B cell (primary cell): ENCODE data around the gene JCAD. TPM values are rescaled to one million over a fixed set of nuclear protein-coding genes. Genes with fewer than 3 reads are reported as not detected.

ENCODE experiments used
- ATAC-seq: fragments of 200-7000 bp; cut with Tn5 transposase; one replicate; pipeline ENCODE4 v1.10.0; 2021; ENCODE audit warnings: low read depth, mild to moderate bottlenecking, moderate number of reproducible peaks, moderate library complexity
- CTCF ChIA-PET: fragments of 350-600 bp; sonication (Branson Sonifier 250); formaldehyde crosslinking; loops from one replicate; lab custom pipeline; 2021; ENCODE audit warnings: antibody characterized with exemption, inconsistent platforms; lab: Charles Lee
- POLR2A ChIA-PET: fragments of 350-600 bp; sonication (Branson Sonifier 250); formaldehyde crosslinking; loops from one replicate; lab custom pipeline; 2021; ENCODE audit warnings: antibody characterized with exemption; lab: Charles Lee
- DNase-seq: peaks from one replicate; pipeline ENCODE4 v3.0.0; 2013
- H2AFZ ChIP-seq: 2 replicates; pipeline ENCODE4 v1.6.1; 2012; ENCODE audit warnings: mild to moderate bottlenecking, low read depth, low read length; ENCODE audit not compliant: insufficient read depth, poor library complexity, severe bottlenecking
- H3K27ac ChIP-seq, 2 donors: 1 replicate in 1 of 2; 2 replicates in 1 of 2; pipeline ENCODE4 v1.5.1; 2012 to 2013; ENCODE audit warnings: low read length in 2 of 2, mild to moderate bottlenecking in 2 of 2, moderate library complexity in 1 of 2
- H3K27me3 ChIP-seq, 4 experiments: fragments of 200-600 bp in 1 of 4; sonication (generic) in 1 of 4; replicated peaks in 1 of 4; 1 replicate in 2 of 4; 2 replicates in 2 of 4; pipeline versions ENCODE4 v1.6.1 to v1.7.0; 2013 to 2016; ENCODE audit warnings: low read length in 3 of 4, mild to moderate bottlenecking in 2 of 4, mixed read lengths in 1 of 4, moderate library complexity in 1 of 4; ENCODE audit not compliant: insufficient read depth in 4 of 4, control insufficient read depth in 3 of 4; ENCODE audit errors: control extremely low read depth in 1 of 4
- H3K36me3 ChIP-seq, 2 experiments: replicated peaks in 1 of 2; 1 replicate in 1 of 2; 2 replicates in 1 of 2; pipeline versions ENCODE4 v1.6.1 to v1.7.1; 2013; ENCODE audit warnings: low read length in 1 of 2; ENCODE audit not compliant: insufficient read depth in 2 of 2, control insufficient read depth in 1 of 2; ENCODE audit errors: control extremely low read depth in 1 of 2, extremely low read depth in 1 of 2
- H3K4me1 ChIP-seq, 2 donors: fragments of 200-600 bp in 1 of 2; sonication (generic) in 1 of 2; 1 replicate in 1 of 2; 2 replicates in 1 of 2; pipeline versions ENCODE4 v1.5.1 to v1.6.1; 2013 to 2017; ENCODE audit warnings: low read length in 2 of 2; ENCODE audit not compliant: control insufficient read depth in 2 of 2, insufficient read depth in 2 of 2
- H3K4me2 ChIP-seq: replicated peaks from 2 replicates; pipeline ENCODE3; 2012; ENCODE audit warnings: mild to moderate bottlenecking, low read depth, low read length; ENCODE audit not compliant: poor library complexity, severe bottlenecking
- H3K4me3 ChIP-seq, 5 experiments: fragments of 200-600 bp in 1 of 5; sonication (generic) in 1 of 5; 1 replicate in 3 of 5; 2 replicates in 2 of 5; pipeline versions ENCODE4 v1.5.1 to v1.7.0; 2011 to 2016; ENCODE audit warnings: low read length in 4 of 5, mild to moderate bottlenecking in 4 of 5, low read depth in 2 of 5, control low read depth in 1 of 5, moderate library complexity in 1 of 5; ENCODE audit not compliant: insufficient read depth in 1 of 5; ENCODE audit errors: control extremely low read depth in 1 of 5, extremely low read depth in 1 of 5
- H3K79me2 ChIP-seq: fragments of 200-600 bp; sonication (generic); one replicate; pipeline ENCODE4 v1.6.0; 2016; ENCODE audit warnings: low read length; ENCODE audit not compliant: control insufficient read depth, insufficient read depth
- H3K9ac ChIP-seq: fragments of 200-600 bp; sonication (generic); 2 replicates; pipeline ENCODE4 v1.6.1; 2017; ENCODE audit warnings: mild to moderate bottlenecking, low read length, moderate library complexity
- H3K9me3 ChIP-seq, 3 donors: one replicate each; pipeline versions ENCODE4 v1.6.1 to v1.7.1; 2013; ENCODE audit warnings: low read length in 2 of 3; ENCODE audit not compliant: control insufficient read depth in 2 of 3, insufficient read depth in 1 of 3; ENCODE audit errors: control extremely low read depth in 1 of 3
- H4K20me1 ChIP-seq: 2 replicates; pipeline ENCODE4 v1.6.0; 2012; ENCODE audit warnings: mild to moderate bottlenecking, low read length; ENCODE audit not compliant: insufficient read depth, control insufficient read depth, poor library complexity, severe bottlenecking
- H3K27ac Mint-ChIP-seq: one replicate; pipeline ENCODE4 v1.8.0; 2021; ENCODE audit warnings: mixed read lengths
- H3K27me3 Mint-ChIP-seq: one replicate; pipeline ENCODE4 v1.8.0; 2021; ENCODE audit warnings: mixed read lengths
- H3K4me1 Mint-ChIP-seq: one replicate; pipeline ENCODE4 v1.8.0; 2021; ENCODE audit warnings: mixed read lengths
- H3K4me3 Mint-ChIP-seq: one replicate; pipeline ENCODE4 v1.8.0; 2021; ENCODE audit warnings: mixed read lengths
- H3K9me3 Mint-ChIP-seq: one replicate; pipeline ENCODE4 v1.8.0; 2022; ENCODE audit warnings: mixed read lengths; ENCODE audit not compliant: insufficient read depth
- EZH2 ChIP-seq: IDR thresholded peaks from 2 replicates; pipeline ENCODE4 v1.6.1; 2012; ENCODE audit warnings: borderline replicate concordance, low read depth, mild to moderate bottlenecking, moderate library complexity, low read length; ENCODE audit not compliant: insufficient read depth, poor library complexity, severe bottlenecking
- WGBS: methylation state at CpG from one replicate; pipeline ENCODE4 v1.1.5; 2013; ENCODE audit warnings: missing lambda C conversion rate; ENCODE audit not compliant: insufficient coverage; 5-methylcytosine and 5-hydroxymethylcytosine counted together
- intact Hi-C: fragments of 100-400 bp; cut with micrococcal nuclease; formaldehyde crosslinking; loops from one replicate; pipeline ENCODE4 v1.10.0; 2022
- polyA plus RNA-seq: library from polyadenylated mRNA; depleted of rRNA; stranded (reverse); fragments of >200 nt; gene quantifications from 2 replicates; pipeline ENCODE4 v1.2.3, GENCODE V29; 2012
- total RNA-seq, 2 donors: library from RNA; stranded (reverse); fragments of 120-200 nt in 1 of 2; gene quantifications; 1 replicate in 1 of 2; 2 replicates in 1 of 2; pipeline versions ENCODE4 v1.2.3 to v1.2.4, GENCODE V29; 2013 to 2022
- TF ChIP-seq, protein P1 (sequence below): fragments of 200-600 bp; IDR thresholded peaks from one replicate; pipeline ENCODE4 v1.8.0; 2022; ENCODE audit warnings: antibody characterized with exemption, mild to moderate bottlenecking

The JCAD gene
- total and polyA plus RNA-seq, 2 donors (not counting 1 experiment from before 2014, with no cell fraction given): 0.37 TPM; not detected in 1

DNA sequence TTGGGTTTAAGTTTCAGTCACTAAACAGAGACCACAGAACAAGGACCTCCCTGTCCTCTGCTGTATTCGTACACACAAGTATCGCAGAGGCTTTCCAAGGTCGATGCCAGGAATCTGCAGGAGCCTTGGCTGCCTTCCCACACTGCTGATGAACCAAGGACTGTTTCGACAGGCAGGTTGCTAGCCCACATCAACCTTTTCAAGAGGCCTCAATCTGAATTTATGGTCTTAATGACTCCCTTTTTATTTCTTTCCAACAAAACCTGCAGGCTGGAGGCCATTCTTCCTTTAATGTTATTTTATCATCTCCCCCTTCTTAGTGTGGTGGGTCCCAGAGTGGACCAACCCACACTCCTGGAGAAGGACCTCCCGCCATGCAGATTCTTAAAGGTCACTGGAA lies 45.6 kb downstream of the JCAD start:
- ATAC-seq (no peak), DNase-seq (no peak)
- Histone ChIP-seq H2AFZ (no peak overlapping the region), H3K27ac (no peak overlapping the region), H3K36me3 (no peaks in the 10 kb centered on the region), H3K9ac (no peak overlapping the region), H3K79me2 (no peaks in the 10 kb centered on the region), H3K9me3 (no peaks in the 10 kb centered on the region), H3K4me1 (no peaks in the 10 kb centered on the region), H3K4me3 (no peak overlapping the region), H3K27me3 (peaks cover 0 to 10% (median 4%) of the 10 kb centered on the region in 4 experiments), H4K20me1 (no peaks in the 10 kb centered on the region), H3K4me2 (no peak overlapping the region)
- ChIA-PET CTCF (interaction anchor here (1.6 kb wide), 1 partner anchor 13 kb away, joined by 3 read pairs; no protein-coding TSS in a partner anchor), POLR2A (no interaction called here)
- Mint-ChIP-seq H3K4me1 (no peaks in the 10 kb centered on the region), H3K9me3 (no peaks in the 10 kb centered on the region), H3K27ac (no peak overlapping the region), H3K4me3 (no peak overlapping the region), H3K27me3 (peaks cover 21% of the 10 kb centered on the region)
- intact Hi-C loops: no loop called here
- 88% methylated on average over 4 of the region's 5 CpGs for WGBS
- TF ChIP-seq, protein P1, sequence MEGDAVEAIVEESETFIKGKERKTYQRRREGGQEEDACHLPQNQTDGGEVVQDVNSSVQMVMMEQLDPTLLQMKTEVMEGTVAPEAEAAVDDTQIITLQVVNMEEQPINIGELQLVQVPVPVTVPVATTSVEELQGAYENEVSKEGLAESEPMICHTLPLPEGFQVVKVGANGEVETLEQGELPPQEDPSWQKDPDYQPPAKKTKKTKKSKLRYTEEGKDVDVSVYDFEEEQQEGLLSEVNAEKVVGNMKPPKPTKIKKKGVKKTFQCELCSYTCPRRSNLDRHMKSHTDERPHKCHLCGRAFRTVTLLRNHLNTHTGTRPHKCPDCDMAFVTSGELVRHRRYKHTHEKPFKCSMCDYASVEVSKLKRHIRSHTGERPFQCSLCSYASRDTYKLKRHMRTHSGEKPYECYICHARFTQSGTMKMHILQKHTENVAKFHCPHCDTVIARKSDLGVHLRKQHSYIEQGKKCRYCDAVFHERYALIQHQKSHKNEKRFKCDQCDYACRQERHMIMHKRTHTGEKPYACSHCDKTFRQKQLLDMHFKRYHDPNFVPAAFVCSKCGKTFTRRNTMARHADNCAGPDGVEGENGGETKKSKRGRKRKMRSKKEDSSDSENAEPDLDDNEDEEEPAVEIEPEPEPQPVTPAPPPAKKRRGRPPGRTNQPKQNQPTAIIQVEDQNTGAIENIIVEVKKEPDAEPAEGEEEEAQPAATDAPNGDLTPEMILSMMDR: no peak
- no peak for TF ChIP-seq EZH2

DNA sequence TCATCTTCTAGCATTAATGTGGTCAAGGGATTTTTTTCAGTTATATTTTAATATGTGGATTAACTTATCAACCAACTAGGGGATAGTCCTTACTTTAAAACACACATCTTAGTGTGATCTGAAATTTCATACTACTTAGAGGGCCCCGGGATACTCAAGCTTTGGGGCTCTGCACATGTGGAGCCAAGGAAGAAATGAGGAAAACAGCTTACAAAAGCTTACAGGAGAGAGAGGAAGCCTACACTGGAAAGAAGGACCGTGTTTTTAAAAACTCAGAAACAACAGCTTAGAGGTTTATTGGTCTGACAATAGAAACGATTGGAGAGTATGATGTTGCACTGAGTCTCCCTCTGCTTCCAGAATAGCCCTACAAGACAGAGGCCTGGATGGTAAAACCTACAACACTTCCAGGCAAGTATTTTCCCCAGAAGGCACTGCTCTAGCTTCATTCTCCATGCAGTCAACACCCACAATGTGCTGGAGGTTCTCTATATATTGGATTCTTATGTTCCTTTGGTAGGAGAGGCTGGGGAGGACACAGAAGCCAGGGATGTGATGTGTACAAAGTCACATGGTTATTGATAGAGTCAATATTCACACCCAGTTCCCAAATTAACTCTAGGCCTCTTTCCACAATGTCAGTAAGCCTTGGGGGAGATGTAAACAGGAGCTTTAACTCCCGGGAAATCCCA lies 47.3 kb downstream of the JCAD start:
- Histone ChIP-seq H3K9ac (no peak overlapping the region), H3K9me3 (no peaks in the 10 kb centered on the region), H3K27me3 (no peaks in the 10 kb centered on the region), H3K79me2 (no peaks in the 10 kb centered on the region), H3K36me3 (no peaks in the 10 kb centered on the region), H3K4me2 (no peak overlapping the region), H3K27ac (no peak overlapping the region), H3K4me1 (no peaks in the 10 kb centered on the region), H4K20me1 (no peaks in the 10 kb centered on the region), H3K4me3 (no peak overlapping the region), H2AFZ (no peak overlapping the region)
- no peak for TF ChIP-seq EZH2
- TF ChIP-seq, protein P1: no peak
- no peak for DNase-seq
- no peaks in the 10 kb centered on the region for H3K9me3 Mint-ChIP-seq
- H3K27ac Mint-ChIP-seq: no peak overlapping the region
- ATAC-seq: no peak
- intact Hi-C loops: no loop called here
- H3K4me3 Mint-ChIP-seq: no peak overlapping the region
- ChIA-PET POLR2A (no interaction called here), CTCF (interaction anchor here (0.6 to 1.4 kb wide), 2 partner anchors 9 to 14 kb away, joined by 3 to 4 read pairs; no protein-coding TSS in a partner anchor)
- H3K27me3 Mint-ChIP-seq: peaks cover 12% of the 10 kb centered on the region
- WGBS: 80% methylated on average over 1 of the region's 4 CpGs
- H3K4me1 Mint-ChIP-seq: no peaks in the 10 kb centered on the region
